HAP-1 (cell line): ENCODE measurements around the gene FXYD4.

Experiments
- DNase-seq, 2 experiments: peaks; one replicate each; pipeline ENCODE4 v3.0.0-alpha.2; 2016 to 2020; ENCODE audit warnings: low spot score in 2 of 2
- H3K27me3 ChIP-seq: fragments of 250-450 bp; sonication (Bioruptor Pico); 2 replicates; pipeline ENCODE4 v1.5.1; 2020; ENCODE audit warnings: low read depth, mild to moderate bottlenecking, moderate library complexity
- H3K36me3 ChIP-seq: fragments of 250-450 bp; sonication (Bioruptor Pico); replicated peaks from 2 replicates; pipeline ENCODE4 v1.5.1; 2020; ENCODE audit warnings: mild to moderate bottlenecking
- H3K4me1 ChIP-seq: fragments of 250-450 bp; sonication (Bioruptor Pico); 2 replicates; pipeline ENCODE4 v1.5.1; 2020; ENCODE audit warnings: mild to moderate bottlenecking
- H3K4me3 ChIP-seq: fragments of 250-450 bp; sonication (Bioruptor Pico); 2 replicates; pipeline ENCODE4 v1.5.1; 2020; ENCODE audit warnings: mild to moderate bottlenecking, moderate library complexity
- H3K9me3 ChIP-seq: fragments of 250-450 bp; sonication (Bioruptor Pico); 2 replicates; pipeline ENCODE4 v1.5.1; 2020; ENCODE audit warnings: mild to moderate bottlenecking, moderate library complexity
- in situ Hi-C: fragments of 300-500 bp; cut with MboI; formaldehyde crosslinking; loops from 3 replicates; pipeline ENCODE4 v1.14.3; 2020; ENCODE audit warnings: low sequenced_read_pairs, inconsistent platforms, mixed read lengths

Gene FXYD4

DNA sequence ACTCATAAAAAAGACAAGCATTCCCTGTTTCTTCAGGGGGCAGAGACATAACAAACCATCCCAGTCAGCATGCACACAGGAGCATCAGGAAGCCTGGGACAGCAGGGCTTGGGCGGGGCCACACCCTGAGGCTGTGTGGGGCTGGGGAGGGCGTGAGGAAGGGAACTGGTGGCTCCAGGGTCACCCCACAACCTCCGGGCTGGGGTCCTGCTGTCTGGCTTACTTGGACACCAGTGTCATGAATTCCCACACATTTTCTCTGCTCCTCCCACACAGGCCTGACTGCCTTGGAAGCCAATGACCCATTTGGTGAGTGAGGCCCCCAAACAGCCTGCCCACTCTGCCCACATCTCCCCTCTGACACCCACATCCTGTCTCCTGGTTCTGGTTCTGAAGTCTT lies 2.8 kb downstream of the FXYD4 start:
- Histone ChIP-seq H3K9me3 (no peaks in the 10 kb centered on the region), H3K27me3 (no peaks in the 10 kb centered on the region), H3K4me3 (no peak overlapping the region), H3K4me1 (peaks cover 3% of the 10 kb centered on the region; the same call in 1 of the 2 replicates), H3K36me3 (no peaks in the 10 kb centered on the region)
- no peak for DNase-seq
- in situ Hi-C loops = no loop called here

DNA sequence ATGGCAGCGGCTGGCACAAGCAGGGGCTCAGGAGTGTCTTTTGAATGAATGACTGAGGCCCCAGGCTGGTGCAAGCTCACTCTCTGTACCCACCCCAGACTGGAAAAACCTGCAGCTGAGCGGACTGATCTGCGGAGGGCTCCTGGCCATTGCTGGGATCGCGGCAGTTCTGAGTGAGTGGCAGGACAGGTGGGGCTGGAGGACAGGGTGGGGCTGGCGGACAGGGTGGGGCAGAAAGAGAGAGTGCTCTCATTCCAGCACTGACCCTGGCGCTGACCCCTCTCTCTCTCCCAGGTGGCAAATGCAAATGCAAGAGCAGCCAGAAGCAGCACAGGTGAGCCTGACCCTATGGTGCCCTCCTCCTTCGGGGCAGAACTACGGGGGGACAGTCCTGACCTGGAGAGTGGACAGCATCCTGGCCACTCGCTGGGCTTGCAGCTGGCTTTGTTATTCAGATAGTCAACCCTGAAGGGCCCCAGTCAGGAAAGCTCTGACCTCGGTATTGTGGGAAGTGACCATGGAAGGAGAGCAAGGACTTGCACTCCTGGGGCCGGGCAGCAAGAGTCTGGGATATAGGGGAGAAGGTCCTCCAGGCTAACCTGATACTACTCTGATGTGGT lies 4.1 kb downstream of the FXYD4 start:
- H3K36me3 ChIP-seq = no peaks in the 10 kb centered on the region
- H3K27me3 ChIP-seq = no peaks in the 10 kb centered on the region
- H3K9me3 ChIP-seq = no peaks in the 10 kb centered on the region
- in situ Hi-C loops = no loop called here
- no peak overlapping the region for H3K4me3 ChIP-seq
- DNase-seq = no peak
- peaks cover 3% of the 10 kb centered on the region; the same call in 1 of the 2 replicates for H3K4me1 ChIP-seq

DNA sequence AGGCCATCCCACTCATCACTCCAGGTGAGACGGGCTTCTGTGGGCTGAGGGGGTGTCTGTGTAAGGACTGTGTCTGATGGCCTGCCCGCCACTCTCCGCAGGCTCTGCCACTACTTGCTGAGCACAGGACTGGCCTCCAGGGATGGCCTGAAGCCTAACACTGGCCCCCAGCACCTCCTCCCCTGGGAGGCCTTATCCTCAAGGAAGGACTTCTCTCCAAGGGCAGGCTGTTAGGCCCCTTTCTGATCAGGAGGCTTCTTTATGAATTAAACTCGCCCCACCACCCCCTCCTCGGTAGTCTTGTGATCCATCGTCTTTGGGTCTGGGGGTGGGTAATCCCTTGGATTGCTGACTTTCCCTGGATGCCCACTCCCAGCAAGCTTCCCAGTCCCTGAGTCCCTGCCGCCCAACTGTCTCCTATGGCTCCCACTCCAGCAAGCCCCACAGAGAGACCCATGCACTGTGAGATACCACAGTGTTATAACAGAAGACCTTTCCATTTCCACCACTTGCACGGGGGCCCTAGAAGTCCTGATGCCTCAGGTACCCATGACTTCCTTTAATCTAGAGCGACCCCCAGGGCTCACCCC lies 4.7 kb downstream of the FXYD4 start:
- in situ Hi-C loops = no loop called here
- Histone ChIP-seq H3K4me3 (no peak overlapping the region), H3K4me1 (peaks cover 3% of the 10 kb centered on the region; the same call in 1 of the 2 replicates), H3K36me3 (no peaks in the 10 kb centered on the region), H3K9me3 (no peaks in the 10 kb centered on the region), H3K27me3 (no peaks in the 10 kb centered on the region)
- no peak for DNase-seq

DNA sequence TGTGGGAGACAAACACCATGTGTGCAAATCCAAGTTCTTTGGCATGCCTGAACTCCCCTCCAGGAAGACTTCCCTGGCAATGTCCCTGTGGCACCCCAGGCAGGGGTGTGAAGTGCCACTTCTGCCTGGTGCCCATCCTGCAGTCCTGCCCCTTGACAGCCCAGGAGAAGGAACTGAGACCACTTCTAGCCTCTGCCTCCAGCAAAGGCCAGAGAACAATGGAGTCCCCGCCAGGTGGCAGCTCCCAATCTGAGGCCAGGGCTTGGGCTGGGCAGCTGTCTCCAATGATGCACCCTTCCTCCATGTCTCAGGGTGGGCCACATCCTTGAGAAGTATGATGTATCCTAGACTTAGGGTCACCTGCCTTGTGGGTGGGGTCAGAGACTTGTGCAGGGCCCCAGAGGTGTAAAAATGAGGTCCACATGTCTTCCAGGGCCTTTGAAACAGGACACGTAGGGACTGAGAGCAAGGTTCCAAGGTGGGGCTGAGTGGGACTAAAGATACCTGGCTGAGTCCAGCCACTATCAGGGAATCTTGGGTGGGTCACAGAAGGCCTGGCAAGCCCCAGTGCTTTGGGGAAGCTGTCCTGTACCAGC lies 5.5 kb downstream of the FXYD4 start:
- DNase-seq = no peak
- in situ Hi-C loops = no loop called here
- Histone ChIP-seq H3K9me3 (no peaks in the 10 kb centered on the region), H3K36me3 (no peaks in the 10 kb centered on the region), H3K4me1 (peaks cover 3% of the 10 kb centered on the region; the same call in 1 of the 2 replicates), H3K27me3 (no peaks in the 10 kb centered on the region), H3K4me3 (no peak overlapping the region)

DNA sequence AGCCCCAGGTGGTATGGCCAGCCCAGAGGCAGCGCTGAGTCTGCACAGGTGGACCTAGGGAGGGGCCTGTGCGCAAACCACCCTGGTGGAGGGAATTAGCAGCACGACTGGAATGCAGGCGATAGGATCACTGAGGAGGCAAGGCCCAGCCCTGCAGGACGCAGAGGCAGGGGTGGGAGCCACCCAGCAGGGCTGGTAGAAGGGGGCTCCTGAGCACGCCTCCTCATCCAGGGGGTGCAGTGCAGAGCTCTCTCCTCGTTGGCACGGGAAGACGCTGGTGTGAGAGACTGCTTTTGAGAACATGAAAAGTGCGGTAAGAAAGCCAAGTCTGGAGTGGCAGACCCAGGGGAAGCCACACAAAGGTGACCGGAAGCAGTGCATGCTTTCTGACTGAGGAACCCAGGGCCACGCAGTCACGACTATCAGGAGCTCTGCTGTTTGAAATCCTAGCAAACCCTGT lies 6.0 kb downstream of the FXYD4 start:
- Histone ChIP-seq H3K36me3 (no peaks in the 10 kb centered on the region), H3K4me1 (peaks cover 3% of the 10 kb centered on the region; the same call in 1 of the 2 replicates), H3K9me3 (no peaks in the 10 kb centered on the region), H3K4me3 (no peak overlapping the region), H3K27me3 (no peaks in the 10 kb centered on the region)
- no peak for DNase-seq
- in situ Hi-C loops = no loop called here

DNA sequence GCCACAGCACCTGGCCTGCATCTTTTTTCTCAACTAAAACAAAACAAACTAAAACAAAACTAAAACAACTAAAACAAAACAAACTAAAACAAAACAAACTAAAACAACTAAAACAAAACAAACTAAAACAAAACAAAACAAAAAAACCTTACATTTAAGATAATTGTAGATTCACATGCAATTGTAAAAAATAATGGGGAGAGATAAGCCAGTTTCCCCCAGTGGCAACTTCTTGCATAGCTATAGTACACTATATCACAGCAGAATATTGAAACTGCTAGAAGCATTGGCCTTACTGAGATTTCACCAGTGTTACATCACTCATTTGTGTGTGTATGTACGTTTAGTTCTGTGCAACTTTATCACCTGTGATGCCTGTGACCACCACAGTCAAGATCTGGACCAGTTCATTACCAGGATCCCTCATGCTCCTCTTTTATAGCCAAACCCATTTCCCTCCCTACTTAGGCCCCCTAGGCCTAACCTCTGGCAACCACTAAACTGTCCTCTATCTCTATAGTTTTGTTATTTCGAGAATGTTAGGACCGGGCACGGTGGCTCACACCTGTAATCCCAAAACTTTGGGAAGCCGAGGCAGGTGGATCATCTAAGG lies 9.3 kb downstream of the FXYD4 start:
- H3K27me3 ChIP-seq = no peaks in the 10 kb centered on the region
- in situ Hi-C loops = no loop called here

DNA sequence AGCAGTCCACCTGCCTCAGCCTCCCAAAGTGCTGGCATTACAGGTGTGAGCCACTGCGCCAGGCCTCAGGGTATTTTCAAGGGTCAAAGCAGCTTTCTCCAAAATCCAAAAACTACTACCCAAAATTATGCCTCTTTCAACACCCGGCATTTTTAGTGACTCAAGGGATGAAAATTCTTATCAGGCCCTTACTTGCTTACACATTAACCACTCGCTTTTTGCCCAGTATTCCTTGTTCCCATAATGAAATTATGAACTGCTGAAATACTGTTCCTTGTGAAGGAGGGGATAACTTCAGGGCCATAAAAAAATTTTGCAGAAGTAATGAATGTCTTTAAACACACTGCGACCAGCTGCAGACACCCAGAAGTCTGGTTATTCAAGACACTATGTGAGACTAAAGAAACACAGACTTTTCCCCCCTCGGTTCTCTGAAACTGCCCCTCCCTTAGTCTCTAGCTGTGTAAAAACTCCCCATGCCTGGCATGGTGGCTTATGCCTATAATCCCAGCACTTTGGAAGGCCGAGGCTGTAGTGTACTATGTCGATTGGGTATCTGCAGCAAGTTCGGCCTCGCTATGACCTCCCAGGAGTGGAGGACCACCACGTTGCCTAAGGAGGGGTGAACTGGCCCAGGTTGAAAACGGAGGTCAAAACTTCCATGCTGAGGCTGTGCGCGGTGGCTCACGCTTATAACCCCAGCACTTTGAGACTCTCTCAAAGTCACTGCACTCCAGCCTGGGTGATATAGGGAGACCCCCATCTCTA lies 12.0 kb downstream of the FXYD4 start:
- no peak for DNase-seq
- Histone ChIP-seq H3K36me3 (peaks cover 35% of the 10 kb centered on the region), H3K4me3 (no peak overlapping the region), H3K4me1 (no peaks in the 10 kb centered on the region; the same call in 1 of the 2 replicates), H3K9me3 (no peaks in the 10 kb centered on the region), H3K27me3 (no peaks in the 10 kb centered on the region)
- in situ Hi-C loops = no loop called here

More for the DNA sequence above, 9.3 kb downstream of the FXYD4 start:
- peaks cover 8% of the 10 kb centered on the region for H3K36me3 ChIP-seq
- H3K9me3 ChIP-seq = no peaks in the 10 kb centered on the region
- DNase-seq = no peak
- H3K4me1 ChIP-seq = no peaks in the 10 kb centered on the region; the same call in 1 of the 2 replicates
- H3K4me3 ChIP-seq = no peak overlapping the region

DNA sequence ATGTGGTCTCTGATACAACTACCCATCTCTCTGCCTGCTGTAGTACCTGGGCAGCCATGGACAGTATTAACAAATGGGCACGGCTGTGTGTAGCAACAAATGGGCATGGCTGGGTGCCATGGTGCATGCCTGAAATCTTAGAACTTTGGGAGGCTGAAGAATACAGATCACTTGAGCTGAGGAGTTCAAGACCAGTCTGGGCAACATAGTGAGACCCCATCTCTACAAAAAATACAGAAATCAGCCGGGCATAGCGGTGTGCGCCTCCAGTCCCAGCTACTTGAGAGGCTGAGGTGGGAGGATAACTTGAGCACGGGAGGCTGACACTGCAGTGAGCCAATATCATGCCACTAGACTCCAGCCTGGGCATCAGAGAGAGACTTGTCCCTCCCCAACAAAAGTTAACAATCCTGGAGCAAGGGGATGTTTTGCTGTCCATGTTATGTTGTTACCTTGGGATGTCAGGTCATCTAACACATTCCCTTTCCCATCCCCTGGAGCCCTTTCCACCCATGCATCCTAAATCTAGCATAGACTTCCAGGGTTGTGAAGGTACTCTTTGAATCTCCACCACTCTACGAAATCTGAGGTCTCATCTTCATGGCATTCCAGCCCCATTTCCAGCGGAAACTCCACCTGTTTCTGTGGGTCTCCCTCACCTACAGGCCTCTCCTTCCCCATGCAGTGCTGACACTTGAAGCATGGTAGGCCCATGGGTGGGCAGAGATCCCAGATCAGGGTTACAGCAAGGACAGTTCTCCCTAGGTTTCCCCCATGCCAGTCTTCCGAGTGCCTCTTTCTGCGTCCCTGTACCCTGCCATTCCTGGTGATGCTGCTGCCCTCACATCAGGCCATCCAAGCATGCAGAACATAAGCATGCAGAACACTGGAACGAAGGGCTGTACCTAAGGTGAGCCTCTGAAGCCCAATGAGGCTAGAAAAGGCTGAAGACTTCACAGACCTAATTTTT lies 13.1 kb downstream of the FXYD4 start:
- no peaks in the 10 kb centered on the region for H3K27me3 ChIP-seq
- H3K9me3 ChIP-seq = no peaks in the 10 kb centered on the region
- no peak for DNase-seq
- H3K36me3 ChIP-seq = peaks cover 47% of the 10 kb centered on the region
- no peak overlapping the region for H3K4me3 ChIP-seq
- H3K4me1 ChIP-seq = no peaks in the 10 kb centered on the region
- in situ Hi-C loops = no loop called here

DNA sequence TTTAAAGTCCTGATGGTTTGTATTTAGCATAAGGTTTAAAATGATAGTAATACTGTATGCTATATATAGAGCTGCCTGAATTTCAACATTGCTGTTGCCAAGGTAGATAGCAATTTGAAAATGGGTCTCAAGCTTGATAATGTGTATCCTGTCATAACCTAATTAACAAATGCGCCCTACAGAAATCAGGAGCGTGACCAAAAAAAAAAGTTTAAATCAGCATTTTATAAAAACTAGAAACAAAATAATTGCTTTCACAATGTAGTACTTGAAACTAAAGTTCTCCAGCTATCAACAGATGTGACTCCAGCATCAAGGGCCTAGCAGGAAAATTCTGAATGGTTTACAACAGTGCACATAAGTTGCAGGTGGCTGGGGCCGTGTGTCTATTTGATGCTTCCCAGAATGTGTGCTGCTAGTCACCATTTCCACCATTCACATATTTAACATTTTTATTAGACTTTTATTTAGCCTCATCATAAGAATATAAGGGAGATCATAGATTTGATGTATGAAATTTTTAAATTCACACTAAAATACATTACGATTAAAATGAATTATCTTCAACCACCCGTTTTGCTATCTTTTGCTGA lies 14.1 kb downstream of the FXYD4 start:
- Histone ChIP-seq H3K36me3 (peaks cover 56% of the 10 kb centered on the region), H3K9me3 (no peaks in the 10 kb centered on the region), H3K4me3 (no peak overlapping the region), H3K27me3 (no peaks in the 10 kb centered on the region), H3K4me1 (no peaks in the 10 kb centered on the region)
- DNase-seq = no peak
- in situ Hi-C loops = no loop called here

DNA sequence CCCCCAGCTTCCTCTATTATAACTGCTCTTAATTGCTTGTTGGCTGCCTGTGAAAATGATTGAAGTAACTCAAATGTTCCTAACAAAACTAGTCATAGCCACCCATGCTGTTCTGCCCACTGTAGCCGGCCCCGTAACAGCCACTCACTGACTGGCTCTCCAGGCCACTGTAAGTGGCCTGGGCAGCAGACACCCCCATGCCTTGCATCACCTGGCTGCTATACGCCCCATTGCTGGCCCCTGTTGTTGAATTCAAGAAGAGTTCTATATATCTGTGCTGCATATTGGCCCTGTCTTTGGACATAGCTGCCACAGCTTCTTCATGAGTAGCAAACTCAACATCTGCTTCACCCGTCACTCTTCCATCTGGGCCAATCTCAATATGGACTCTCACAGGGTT lies 15.1 kb downstream of the FXYD4 start:
- in situ Hi-C loops = no loop called here
- no peak for DNase-seq
- no peaks in the 10 kb centered on the region for H3K4me1 ChIP-seq
- no peaks in the 10 kb centered on the region for H3K27me3 ChIP-seq
- H3K4me3 ChIP-seq = no peak overlapping the region
- H3K36me3 ChIP-seq = peaks cover 67% of the 10 kb centered on the region
- no peaks in the 10 kb centered on the region for H3K9me3 ChIP-seq

DNA sequence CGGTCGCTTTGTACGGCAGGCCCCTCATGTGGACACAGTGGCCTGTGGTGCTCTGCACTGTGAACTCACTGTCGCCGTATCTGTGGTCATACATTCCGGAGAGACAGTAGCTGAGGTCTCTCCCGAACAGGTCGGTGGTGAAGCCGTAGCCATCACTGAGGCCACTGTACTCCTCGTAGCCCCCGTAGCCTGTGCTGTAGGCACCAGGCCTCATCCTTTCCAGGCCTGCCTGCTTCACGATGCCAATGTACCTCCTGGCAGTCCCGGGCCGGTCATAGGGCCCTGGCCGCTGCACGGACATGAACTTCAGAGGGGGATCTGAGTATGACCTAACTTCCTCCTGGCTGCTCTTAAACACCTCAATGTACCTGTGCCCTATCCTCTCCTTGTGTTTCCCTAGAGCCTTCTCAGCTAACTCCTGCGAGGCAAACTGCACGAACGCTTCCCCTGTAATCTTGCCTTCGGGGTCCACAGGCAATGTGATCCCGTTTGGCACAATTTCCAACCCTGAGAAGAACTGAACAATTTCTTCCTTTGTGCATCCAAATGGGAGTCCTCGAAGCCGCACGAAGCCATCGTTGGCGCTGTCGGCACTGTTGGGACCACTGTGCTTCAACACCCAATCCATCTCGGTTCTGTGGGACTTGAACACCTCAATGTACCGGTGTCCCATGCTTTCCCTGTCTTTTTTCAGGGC lies 15.7 kb downstream of the FXYD4 start:
- Histone ChIP-seq H3K4me1 (no peaks in the 10 kb centered on the region), H3K27me3 (no peaks in the 10 kb centered on the region), H3K36me3 (peaks cover 72% of the 10 kb centered on the region), H3K4me3 (no peak overlapping the region), H3K9me3 (no peaks in the 10 kb centered on the region)
- no peak for DNase-seq
- in situ Hi-C loops = no loop called here

DNA sequence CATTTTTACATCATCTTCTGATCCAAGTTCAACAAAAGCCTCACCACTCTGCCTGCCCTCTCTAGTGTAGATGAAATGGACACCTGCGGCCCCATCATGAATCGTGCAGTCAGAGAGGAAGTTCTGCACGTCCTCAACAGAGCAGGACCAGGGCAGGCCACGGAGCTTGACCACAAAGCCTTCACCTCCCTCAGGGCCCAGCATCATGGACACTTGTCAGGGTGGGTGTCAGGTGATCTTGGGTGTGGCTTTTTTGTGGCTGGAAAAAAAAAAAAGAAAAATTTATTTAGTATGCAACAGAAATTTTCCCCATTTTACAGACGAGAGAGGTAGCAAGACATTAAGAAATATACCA lies 16.2 kb downstream of the FXYD4 start:
- Histone ChIP-seq H3K36me3 (peaks cover 78% of the 10 kb centered on the region), H3K4me3 (no peak overlapping the region), H3K4me1 (no peaks in the 10 kb centered on the region), H3K27me3 (no peaks in the 10 kb centered on the region), H3K9me3 (no peaks in the 10 kb centered on the region)
- in situ Hi-C loops = no loop called here
- no peak for DNase-seq
